ENCODE data around the gene DLEC1.
"Not testable (repeated sequence)": the region's sequence is repeated elsewhere in the genome, so short reads cannot be mapped to it uniquely, and the experiment has no call there.

The DLEC1 gene

DNA sequence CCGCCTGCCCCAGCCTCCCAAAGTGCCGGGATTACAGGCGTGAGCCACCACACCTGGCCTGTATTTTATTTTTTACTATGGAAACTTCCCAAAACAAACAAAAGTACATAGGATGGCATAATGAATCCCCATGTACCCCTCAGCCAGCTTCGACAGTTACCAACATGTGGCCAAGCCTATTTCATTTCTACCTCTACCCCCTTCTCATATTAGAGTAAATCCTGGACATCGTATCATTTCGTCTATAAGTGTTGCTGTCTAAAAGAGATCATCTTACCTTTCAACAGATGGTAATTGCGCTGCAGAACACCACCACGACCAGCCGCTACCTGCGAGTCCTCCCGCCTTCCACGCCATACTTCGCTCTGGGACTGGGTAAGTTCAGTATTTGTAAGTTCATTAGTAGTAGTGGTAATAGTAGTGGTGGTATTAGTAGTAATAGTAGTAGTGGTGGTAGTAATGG is 44.9 kb downstream of the DLEC1 start:
- no peak for DNase-seq (ENCODE audit: low spot score)

DNA sequence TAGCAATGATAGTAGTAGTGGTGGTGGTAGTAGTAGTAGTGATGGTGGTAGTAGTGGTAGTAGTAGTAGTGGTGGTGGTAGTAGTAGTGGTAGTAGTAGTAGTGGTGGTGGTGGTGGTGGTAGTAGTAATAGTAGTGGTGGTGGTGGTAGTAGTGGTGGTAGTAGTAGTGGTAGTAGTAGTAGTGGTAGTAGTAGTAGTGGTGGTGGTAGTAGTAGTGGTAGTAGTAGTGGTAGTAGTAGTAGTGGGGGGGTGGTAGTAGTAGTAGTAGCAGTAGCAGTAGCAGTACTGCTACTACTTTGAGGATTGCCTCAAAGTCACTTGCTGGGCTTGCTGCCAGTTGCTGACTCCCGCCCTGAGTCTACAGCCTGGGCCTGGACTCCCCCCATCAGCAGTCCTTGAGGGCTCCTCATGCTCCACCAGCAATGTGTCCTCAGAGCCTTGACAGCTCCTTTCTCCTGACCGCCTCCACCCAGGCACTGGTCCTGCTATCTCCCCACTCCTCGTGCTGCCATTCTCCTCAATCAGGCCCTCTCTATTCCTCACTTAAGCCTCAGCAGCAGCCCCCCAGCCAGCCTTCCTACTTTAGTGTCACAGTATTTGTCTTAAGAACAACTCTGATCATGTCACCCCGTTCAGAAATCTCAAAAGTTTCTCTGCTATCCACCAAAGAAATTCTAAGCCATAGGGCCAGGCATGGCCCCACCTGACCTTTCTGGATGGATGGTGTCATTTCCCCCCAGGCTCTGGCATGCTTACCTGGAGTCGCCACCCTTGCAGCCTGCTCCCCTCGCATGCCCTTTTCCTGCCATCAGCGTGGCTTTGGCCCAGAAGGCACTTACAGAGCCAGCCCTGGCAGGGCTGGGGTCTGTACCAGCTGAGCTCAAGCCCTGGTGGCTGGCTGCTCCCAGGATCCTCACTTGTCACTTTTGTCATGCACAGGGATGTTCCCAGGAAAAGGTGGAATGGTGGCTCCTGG is 45.6 kb downstream of the DLEC1 start:
- DNase-seq (ENCODE audit: low spot score), result peak; percentile 59

DNA sequence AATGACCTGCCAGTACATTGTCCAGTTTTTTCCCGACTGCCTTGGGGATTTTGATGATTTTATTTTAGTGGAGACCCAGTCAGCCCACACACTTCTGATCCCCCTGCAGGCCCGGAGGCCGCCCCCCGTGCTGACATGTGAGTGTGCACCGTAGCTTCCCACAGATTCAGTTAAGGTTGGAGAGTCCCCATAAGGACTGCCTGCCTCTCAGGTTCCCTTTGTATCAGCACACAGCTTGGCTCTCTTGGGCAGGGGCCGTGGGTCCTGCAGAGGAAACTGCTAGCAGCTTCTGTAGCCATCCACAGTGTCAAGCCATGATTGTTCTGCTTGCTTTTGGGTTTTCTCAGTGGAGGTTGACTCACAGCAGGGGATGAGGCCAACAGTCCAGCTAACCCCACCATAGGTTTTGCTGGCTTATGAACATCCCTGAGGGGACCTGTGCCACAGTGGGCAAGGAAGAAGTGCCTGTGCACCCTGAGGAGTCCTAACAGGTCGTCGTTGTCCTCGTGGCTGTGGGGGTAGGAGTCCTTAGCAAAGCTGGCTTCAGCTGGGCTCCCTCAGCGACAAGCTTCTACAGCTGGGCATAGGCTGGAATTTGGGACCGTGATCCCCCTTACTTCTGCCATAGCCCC is 46.4 kb downstream of the DLEC1 start:
- no peak for DNase-seq (ENCODE audit: low spot score)

DNA sequence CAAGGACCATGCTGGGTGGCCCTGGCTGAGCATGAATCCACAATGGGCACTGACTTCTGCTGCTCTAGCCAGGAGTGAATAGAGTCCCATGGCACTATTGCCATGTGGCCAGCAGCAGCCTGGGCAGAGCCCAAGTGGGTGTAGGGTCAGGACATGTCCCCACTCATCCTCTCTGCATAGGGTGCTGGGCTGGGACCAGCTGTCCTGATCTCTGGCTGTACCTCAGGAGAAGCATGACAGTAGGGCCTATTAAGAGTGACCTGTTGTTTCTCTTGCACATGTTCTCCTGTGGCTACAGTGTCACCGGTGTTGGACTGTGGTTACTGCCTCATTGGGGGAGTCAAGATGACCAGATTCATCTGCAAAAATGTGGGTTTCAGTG is 46.9 kb downstream of the DLEC1 start:
- DNase-seq (ENCODE audit: low spot score), result no peak

DNA sequence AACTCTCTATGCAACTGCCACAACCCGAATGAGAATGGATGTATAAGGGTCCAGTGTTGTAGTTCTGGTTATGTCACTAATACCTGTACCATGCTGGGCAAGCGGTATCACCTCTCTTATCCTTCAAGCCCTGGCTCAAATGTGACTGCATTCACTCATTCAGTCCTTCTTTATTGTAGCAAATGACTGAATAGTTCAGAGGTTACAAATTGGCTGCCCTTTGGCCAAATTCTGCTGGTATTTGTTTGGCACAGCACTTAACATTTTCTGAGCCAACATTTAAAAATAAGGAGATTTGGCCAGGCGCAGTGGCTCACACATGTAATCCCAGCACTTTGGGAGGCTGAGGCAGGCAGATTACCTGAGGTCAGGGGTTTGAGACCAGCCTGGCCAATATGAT is 47.5 kb downstream of the DLEC1 start:
- no peak for DNase-seq (ENCODE audit: low spot score)

DNA sequence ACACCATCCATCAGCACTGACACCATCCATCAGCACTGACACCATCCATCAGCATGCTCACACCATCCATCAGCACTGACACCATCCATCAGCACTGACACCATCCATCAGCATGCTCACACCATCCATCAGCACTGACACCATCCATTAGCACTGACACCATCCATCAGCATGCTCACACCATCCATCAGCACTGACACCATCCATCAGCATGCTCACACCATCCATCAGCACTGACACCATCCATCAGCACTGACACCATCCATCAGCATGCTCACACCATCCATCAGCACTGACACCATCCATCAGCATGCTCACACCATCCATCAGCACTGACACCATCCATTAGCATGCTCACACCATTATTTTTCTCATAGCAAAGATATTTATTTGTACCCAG is 48.3 kb downstream of the DLEC1 start:
- DNase-seq (ENCODE audit: low spot score), result not testable (repeated sequence)

DNA sequence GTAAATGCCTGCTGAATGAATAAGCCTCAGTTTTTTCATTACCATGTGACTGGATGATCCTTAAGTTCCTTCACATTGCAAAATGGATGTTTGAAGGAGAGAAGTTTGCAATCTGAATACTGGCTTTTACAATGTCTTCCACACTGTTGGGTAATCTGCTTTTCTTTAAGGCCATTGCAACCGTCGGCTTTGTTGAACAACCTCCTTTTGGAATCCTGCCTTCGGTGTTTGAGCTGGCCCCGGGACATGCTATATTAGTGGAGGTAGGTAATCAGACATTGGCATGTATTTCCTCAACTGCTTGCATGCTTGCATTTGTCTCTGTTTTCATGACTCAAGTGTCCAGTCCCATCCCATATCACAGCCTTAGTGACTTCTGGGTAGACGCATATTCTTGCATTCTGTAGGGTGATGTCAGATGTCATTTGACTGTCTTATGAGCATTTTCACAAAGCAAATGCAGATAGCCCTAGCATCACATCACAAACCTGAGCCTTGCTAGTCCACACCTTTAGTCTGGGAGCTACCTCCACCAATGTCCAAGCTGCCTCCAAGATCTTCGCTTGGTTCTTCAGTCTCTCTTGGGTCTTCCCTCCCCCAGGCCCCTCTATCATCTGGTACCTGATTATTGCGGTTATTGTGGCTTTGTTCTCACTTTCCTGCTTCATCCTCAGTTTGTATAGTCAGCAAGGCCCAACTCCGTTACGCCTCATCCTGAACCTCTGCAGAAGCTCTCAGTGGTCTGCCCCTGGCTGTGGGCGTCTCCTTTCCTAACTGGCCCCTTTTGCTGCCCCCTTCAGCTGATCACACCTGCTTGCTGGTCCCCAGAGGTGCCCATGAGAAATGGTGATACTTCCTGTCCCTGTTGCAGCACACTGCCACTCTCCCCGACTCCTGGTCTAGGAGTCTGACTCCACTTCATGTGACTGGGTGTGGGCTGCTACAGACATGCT is 49.4 kb downstream of the DLEC1 start:
- DNase-seq (ENCODE audit: low spot score), result no peak

DNA sequence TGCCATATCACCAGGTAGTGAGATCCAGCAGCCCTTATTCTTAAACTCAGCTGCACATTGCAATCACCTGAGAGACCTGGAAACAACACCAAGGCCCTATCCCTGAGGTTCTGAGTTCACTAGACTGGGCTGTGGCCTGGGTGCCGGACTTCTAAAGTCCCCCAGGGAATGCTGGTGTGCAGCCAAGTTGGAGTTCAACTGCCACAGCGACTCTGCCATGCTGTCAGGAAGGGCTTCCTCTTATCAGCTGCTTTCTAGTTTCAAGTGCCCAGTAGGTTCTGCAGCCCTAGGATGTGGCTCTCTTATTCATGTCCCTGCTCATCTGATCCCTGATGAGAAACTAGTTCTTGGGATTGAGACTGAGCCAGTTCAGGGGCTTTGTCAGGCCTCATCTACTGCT is 50.2 kb downstream of the DLEC1 start:
- DNase-seq (ENCODE audit: low spot score), result no peak

DNA sequence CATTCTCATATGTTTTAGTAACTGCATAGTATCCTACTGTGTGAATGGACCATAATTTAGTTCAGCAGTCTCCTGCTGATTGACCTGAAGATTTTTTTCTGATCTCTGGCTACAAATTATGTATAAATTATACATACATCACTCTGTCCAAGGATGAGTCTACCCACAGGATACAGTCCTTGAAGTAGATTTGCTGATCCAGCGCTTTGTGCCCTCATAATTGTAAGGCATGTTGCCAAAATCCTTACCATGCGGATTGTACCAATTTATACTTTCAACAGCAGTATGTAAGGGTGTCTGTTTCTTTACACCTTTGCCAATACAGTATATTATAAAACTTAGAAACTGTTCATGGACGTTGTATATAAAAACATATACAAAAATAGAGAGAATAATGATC is 51.4 kb downstream of the DLEC1 start:
- no peak for DNase-seq (ENCODE audit: low spot score)

DNA sequence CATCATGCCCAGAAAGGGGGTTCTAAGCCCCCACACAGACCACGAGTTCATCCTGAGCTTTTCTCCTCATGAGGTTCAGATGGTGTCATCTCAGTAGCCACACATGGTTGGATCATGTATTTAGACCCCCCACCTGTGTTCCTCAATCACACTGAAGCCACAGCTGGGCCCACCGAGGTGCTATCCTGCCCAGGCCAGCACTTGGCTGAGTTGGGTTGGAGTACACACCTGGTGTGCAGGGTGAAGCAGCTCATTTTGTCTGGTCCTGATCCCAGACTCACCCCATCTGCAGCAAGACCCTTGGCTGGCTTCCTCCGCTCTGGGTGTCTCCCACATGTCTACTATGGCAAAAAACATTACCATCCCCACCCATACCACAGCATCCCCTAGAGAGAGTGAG is 56.0 kb downstream of the DLEC1 start:
- no peak for DNase-seq (ENCODE audit: low spot score)

DNA sequence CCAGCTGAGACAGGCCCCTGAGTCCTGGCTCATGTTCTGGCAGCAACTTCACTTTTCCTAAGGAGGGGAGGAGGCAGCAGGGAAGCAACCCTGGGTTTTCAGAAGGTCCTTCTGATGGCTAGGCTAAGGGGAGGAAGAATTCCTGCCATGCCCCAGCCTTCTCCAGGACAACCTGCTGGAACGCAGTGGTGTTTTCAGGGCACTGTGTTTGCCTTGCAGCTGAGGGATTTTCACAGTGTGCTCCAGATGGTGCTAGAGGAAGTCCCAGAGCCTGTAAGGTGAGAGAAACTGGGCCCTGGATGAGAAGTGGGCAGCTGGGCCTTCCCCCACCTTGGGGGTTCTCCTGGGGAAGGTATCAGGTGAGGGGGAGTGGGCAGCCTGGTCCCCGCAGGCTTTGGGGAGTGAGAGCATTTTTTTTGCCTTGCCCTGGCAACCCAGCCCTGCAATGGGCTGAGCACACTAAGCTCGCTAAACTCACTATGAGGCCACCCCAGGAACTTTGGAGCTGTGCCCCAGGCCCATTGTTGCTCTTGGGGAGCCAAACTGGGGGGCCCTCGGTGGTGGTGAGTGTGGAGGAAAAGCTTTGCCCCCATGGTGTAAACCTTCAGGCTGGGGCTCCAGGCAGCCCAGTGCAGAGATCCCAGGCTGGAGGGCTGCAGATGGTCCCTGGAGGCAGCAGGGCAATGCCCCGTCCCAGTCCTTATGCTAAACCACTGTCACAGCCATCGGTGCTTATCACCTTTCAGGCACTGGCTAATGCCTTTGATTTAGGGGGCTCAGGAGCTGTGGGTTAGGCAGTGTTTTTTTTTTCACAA is 56.9 kb downstream of the DLEC1 start:
- no peak for DNase-seq (ENCODE audit: low spot score)

DNA sequence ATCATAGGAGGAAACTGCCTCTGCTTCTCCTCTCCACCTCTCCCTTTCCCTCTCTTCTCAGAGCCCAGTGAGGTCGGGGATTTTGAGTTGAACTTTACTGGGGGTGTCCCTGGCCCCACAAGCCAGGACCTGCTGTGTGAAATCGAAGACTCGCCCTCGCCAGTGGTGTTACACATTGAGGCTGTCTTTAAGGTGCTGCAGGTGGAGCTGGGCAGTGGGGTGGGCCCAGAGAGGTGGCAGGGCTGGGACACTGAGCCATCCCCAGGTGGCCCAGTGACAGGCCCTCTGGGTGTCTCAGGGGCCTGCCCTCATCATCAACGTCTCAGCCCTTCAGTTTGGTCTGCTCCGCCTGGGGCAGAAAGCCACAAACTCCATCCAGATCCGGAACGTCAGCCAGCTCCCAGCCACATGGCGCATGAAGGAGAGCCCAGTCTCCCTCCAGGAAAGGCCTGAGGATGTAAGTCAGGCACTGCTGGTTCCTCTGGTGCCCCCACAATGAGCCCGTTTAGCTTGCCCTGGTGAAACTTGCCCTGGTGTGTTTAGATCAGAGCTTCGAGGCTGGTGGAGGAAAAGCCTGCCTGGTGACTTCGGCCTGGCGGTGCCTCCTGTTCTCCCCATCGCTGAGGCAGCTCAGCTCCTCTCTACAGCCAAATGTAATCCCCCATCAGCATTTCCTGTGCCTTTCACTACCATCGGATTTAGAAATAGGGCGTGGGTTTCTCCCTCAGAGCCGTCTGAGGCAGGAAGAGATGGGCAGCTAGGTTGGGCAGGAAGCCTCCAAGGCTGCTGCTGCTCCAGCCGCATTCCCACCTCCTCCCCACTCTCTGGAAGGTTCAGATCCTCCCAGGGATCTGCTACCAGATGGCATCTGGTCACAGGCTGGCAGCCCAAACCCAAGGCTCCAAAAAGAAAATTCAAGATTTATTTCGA is 58.7 kb downstream of the DLEC1 start:
- DNase-seq (ENCODE audit: low spot score), result no peak

DNA sequence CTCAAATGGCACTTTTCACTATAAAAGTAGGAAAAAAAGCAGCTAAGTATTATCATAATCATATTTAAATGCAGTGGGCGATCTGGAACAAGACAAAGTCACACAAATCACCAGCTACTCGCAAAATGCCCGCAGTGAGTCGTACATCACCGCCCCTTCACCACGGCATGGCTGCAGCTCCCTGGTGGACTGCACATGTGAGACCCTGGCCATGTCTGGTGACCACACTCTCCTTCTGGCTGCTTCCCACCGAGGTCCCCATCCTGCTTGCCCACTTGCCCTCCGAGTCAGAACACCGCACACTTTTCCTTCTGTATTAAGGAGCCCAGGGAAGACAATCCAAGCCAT is 59.3 kb downstream of the DLEC1 start:
- DNase-seq (ENCODE audit: low spot score), result no peak

DNA sequence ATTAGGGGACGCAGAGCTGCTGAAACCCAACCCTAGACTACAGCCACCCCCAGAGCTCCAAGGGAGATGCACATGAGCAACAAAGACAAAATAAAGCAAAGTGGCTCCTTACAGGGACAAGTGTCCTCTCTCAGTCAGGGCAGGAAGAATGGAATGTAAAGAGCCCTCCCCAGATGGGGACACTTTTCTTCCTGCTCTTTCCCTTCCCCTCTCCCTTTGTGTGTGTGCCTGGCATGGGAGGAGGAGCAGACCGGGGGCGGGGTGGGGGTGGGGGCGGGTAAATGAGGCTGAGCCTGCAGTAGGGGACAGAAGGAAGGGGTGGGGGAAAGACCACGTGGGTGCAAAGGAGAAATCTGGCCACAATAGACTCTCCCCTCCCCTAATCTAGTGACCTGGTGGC is 60.5 kb downstream of the DLEC1 start:
- no peak for DNase-seq (ENCODE audit: low spot score)

DNA sequence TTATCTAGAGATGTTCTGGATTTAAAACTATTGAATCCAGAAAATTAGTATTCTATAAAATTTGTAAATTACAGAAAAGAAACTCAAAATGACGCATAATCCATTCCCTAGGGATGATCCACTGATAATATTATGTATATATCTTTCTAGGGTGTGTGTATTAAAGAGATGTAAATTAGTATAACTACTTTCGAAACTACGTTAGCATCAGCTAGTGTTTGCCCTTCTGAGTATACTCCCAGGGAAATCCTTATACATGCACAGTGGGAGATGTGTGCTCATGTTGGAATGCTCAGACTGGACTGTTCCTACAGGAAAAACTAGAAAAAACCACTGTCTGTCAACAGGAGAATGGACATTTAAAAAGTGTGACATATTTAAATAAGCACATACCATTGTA is 61.5 kb downstream of the DLEC1 start:
- no peak for DNase-seq (ENCODE audit: low spot score)

DNA sequence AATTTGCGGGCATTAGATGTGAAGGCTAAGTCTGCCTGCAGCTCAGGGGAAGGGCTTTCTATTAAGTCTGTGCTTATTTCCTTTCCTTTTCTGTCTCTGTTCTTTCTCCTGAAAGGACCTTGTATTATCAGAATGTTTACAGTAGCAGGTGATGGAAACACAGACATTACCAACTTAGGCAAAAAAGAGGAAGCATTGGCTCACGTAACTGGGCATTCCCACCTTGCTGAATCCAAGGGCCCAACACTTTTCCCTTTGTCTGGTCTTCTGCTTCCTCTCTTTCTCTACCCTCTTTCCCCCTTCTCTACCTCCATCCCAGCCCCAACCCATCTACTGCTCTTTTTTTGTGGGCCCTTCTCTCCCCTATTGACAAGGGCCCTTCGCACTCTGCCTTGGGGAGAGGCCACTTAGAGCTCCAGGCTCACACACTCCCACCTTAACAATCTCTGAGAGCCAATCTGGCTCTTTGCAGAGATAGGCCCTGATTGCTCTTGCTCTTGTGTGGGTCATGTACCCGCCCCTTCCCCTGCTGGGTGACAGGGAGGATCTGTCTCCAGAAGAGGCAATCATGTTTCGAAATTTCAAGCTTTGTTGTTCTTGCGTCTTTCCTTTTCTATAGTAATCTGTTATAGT is 62.9 kb downstream of the DLEC1 start:
- DNase-seq (ENCODE audit: low spot score), result no peak

DNA sequence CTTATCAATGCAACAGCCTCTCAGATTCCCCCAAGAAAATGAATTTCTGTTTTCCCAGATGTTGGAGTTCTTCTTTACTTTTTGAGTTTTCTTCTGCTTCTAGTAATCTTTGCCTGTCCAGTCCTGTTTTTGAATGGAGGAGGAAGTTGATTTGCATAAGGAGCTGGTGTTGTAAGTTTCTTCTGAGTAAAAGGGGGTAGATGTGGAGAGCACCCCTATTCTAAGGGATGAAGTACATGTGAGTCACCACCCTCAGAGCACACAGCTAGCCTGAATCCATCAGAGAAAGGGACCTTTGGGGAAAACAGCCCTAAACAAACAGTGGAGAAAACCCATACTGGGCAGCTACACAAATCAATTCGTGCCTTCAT is 63.4 kb downstream of the DLEC1 start:
- no peak for DNase-seq (ENCODE audit: low spot score)

DNA sequence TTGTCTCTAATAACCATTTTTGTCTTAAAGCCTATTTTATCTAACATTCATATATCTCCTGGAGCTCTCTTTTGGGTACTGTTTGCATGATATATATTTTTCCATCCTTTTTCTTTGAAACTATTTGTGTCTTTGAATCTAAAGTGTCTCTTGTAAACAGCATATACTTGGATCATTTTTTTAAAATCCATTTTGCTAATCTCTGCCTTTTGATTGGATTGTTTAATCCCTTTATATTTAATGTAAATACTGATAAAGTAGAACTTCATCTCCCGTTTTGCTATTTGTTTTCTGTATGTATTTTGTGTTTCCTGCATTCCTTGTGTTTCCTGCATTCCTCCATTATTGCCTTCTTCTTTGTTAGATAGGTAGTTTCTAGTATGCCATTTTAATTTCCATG is 66.5 kb downstream of the DLEC1 start:
- DNase-seq (ENCODE audit: low spot score), result no peak

DNA sequence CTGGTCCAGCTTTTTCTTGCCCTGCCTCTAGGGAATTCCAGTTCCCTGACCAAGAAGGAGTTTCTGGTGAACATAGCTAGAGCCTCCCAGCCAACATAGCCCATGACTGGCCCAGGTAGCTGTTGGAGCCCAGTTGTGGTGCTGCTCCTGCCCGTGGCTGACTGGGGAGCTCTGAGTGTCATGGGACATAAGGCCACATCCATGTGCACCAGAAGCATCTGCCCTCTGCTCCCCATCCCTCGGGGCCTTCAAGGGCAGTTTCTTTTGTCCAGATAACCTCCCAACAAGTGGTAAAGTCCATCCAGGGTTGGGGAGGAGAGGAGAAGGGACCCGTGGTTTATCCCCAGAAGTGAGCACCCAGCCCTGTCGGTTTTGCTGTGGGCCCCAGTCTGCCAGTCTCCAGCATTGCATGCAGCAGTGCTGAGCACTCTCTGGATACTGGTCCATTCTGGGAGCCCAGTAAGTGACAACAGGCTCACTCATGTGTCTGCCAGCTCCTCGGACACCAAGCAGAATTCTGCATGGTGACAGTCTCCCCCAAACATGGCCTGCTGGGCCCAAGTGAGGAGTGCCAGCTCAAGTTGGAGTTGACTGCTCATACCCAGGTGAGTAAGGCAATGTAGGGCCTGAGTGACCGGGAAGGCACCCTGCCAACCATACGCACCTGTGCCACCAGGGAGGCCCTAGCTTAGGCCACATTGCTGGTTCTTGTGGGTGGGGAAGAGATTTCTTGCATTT is 69.1 kb downstream of the DLEC1 start:
- no peak for DNase-seq (ENCODE audit: low spot score)
